Urothelium cell line (cell line): ENCODE measurements around the gene RBM23.

Source experiments
- DNase-seq: peaks from one replicate; pipeline ENCODE4 v3.0.0; 2011; ENCODE audit warnings: low spot score, mixed read lengths
- FAIRE-seq: peaks from 2 replicates; lab custom pipeline; 2011; peaks lifted over from hg19 to GRCh38; lab: Jason Lieb, UNC

RBM23 gene

GRCh38 chr14:22845821-22846625 is 72.9 kb downstream of the RBM23 start:
- DNase-seq = no peak
- no peak for FAIRE-seq

GRCh38 chr14:22845103-22845394 is 73.9 kb downstream of the RBM23 start:
- FAIRE-seq (no peak), DNase-seq (no peak)

GRCh38 chr14:22844221-22845102 is 74.5 kb downstream of the RBM23 start:
- DNase-seq = no peak
- FAIRE-seq = no peak
